NCI-H345 treated with DMSO at 0.1 percent for 48 hours (cell line): ENCODE data around the gene DHRS2.

Experiments
- DNase-seq: peaks from one replicate; lab custom pipeline; 2025; ENCODE audit not compliant: unreplicated experiment; lab: John Stamatoyannopoulos, UW

DHRS2 gene

GRCh38 chr14:23612354-23612732 is 23.8 kb upstream of the DHRS2 start:
- no peak for DNase-seq

GRCh38 chr14:23612802-23613201 is 23.4 kb upstream of the DHRS2 start:
- DNase-seq = no peak

GRCh38 chr14:23613242-23614070 is 22.7 kb upstream of the DHRS2 start:
- no peak for DNase-seq

GRCh38 chr14:23614395-23614828 is 21.8 kb upstream of the DHRS2 start:
- DNase-seq = no peak

- no peak for DNase-seq
Measured at GRCh38 chr14:23615856-23616255, 20.3 kb upstream of the DHRS2 start.

GRCh38 chr14:23617539-23617938 is 18.6 kb upstream of the DHRS2 start:
- DNase-seq = no peak

- no peak for DNase-seq
Measured at GRCh38 chr14:23618415-23618988, 17.7 kb upstream of the DHRS2 start.

GRCh38 chr14:23620177-23620702 is 15.9 kb upstream of the DHRS2 start:
- no peak for DNase-seq

GRCh38 chr14:23621204-23621931 is 14.8 kb upstream of the DHRS2 start:
- no peak for DNase-seq

- DNase-seq = no peak
Measured at GRCh38 chr14:23621932-23622730, 14.0 kb upstream of the DHRS2 start.

- DNase-seq = no peak
Measured at GRCh38 chr14:23622990-23623389, 13.2 kb upstream of the DHRS2 start.

GRCh38 chr14:23623962-23624361 is 12.2 kb upstream of the DHRS2 start:
- DNase-seq = no peak

- DNase-seq = no peak
Measured at GRCh38 chr14:23624830-23625404, 11.2 kb upstream of the DHRS2 start.

- DNase-seq = no peak
Measured at GRCh38 chr14:23626946-23627345, 9.2 kb upstream of the DHRS2 start.

GRCh38 chr14:23627961-23628360 is 8.2 kb upstream of the DHRS2 start:
- no peak for DNase-seq

GRCh38 chr14:23629204-23629603 is 7.0 kb upstream of the DHRS2 start:
- no peak for DNase-seq

GRCh38 chr14:23629832-23630396 is 6.2 kb upstream of the DHRS2 start:
- no peak for DNase-seq

GRCh38 chr14:23630687-23631086 is 5.5 kb upstream of the DHRS2 start:
- DNase-seq = no peak

- no peak for DNase-seq
Measured at GRCh38 chr14:23631234-23631633, 4.9 kb upstream of the DHRS2 start.
